ENCODE results near the gene MTERF4.

MTERF4 gene

GRCh38 chr2:241088791-241089732, 13.0 kb downstream of the MTERF4 start:
- no peak for DNase-seq
- Histone ChIP-seq H3K4me3 (ENCODE audit: low read length) (no peak overlapping the region), H3K36me3 (replicated peaks; ENCODE audit: insufficient read depth, low read length) (no peaks in the 10 kb centered on the region), H2AFZ (ENCODE audit: low read length) (no peak overlapping the region), H4K20me1 (ENCODE audit: insufficient read depth, low read length) (no peaks in the 10 kb centered on the region), H3F3A (ENCODE audit: insufficient read depth, low read length) (no peaks in the 10 kb centered on the region), H3K79me2 (ENCODE audit: low read length) (no peaks in the 10 kb centered on the region), H3K4me2 (ENCODE audit: low read depth, low read length) (no peak overlapping the region), H3K4me1 (ENCODE audit: low read length) (no peaks in the 10 kb centered on the region), H3K9me3 (replicated peaks; ENCODE audit: insufficient read depth, low read length) (no peaks in the 10 kb centered on the region), H3K9ac (ENCODE audit: low read length) (no peak overlapping the region), H3K27ac (ENCODE audit: low read length) (no peak overlapping the region), H3K9me2 (replicated peaks; ENCODE audit: insufficient read depth, low read length) (no peaks in the 10 kb centered on the region), H3K27me3 (replicated peaks; ENCODE audit: insufficient read depth, low read length) (no peaks in the 10 kb centered on the region)
- TF ChIP-seq EZH2phosphoT487 (IDR thresholded peaks at IDR 0.05; ENCODE audit: low read length) (no peak), CTCF (IDR thresholded peaks at IDR 0.05; ENCODE audit: low read length) (no peak), EZH2 (optimal IDR thresholded peaks at IDR 0.05; ENCODE audit: low read depth, low read length) (no peak)

DNA sequence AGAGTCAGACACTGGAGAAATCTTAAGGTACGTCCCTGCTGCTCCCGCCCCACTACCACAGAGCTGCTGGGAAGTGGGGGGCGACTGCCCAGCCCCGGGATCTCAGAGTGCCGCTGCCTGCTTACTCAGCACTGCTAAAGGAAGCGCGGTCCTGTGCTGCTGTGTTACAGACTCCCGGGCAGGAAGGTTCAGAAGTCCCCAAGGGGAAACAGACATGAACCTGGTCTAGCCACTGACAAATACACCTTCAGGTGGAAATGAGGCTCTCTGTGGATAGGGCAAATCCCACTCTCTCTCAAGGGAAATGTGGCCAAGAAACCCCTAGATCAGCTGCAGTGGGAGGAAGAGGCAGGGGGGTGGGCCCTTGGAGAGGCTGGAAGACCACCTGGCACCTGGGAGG, 13.7 kb downstream of the MTERF4 start:
- Histone ChIP-seq H4K20me1 (ENCODE audit: insufficient read depth, low read length) (no peaks in the 10 kb centered on the region), H3K4me1 (ENCODE audit: low read length) (no peaks in the 10 kb centered on the region), H3K27me3 (replicated peaks; ENCODE audit: insufficient read depth, low read length) (no peaks in the 10 kb centered on the region), H3K79me2 (ENCODE audit: low read length) (no peaks in the 10 kb centered on the region), H3K4me3 (ENCODE audit: low read length) (no peak overlapping the region), H3K4me2 (ENCODE audit: low read depth, low read length) (no peak overlapping the region), H3K9me3 (replicated peaks; ENCODE audit: insufficient read depth, low read length) (no peaks in the 10 kb centered on the region), H3F3A (ENCODE audit: insufficient read depth, low read length) (no peaks in the 10 kb centered on the region), H3K36me3 (replicated peaks; ENCODE audit: insufficient read depth, low read length) (no peaks in the 10 kb centered on the region), H3K9ac (ENCODE audit: low read length) (no peak overlapping the region), H2AFZ (ENCODE audit: low read length) (no peak overlapping the region), H3K9me2 (replicated peaks; ENCODE audit: insufficient read depth, low read length) (no peaks in the 10 kb centered on the region), H3K27ac (ENCODE audit: low read length) (no peak overlapping the region)
- DNase-seq: no peak
- no peak for TF ChIP-seq CTCF (IDR thresholded peaks at IDR 0.05; ENCODE audit: low read length)
- TF ChIP-seq EZH2 (optimal IDR thresholded peaks at IDR 0.05; ENCODE audit: low read depth, low read length): no peak
- TF ChIP-seq EZH2phosphoT487 (IDR thresholded peaks at IDR 0.05; ENCODE audit: low read length): no peak

- Histone ChIP-seq H3K4me2 (ENCODE audit: low read depth, low read length) (no peak overlapping the region), H3F3A (ENCODE audit: insufficient read depth, low read length) (no peaks in the 10 kb centered on the region), H4K20me1 (ENCODE audit: insufficient read depth, low read length) (no peaks in the 10 kb centered on the region), H3K4me3 (ENCODE audit: low read length) (no peak overlapping the region), H2AFZ (ENCODE audit: low read length) (no peak overlapping the region), H3K27ac (ENCODE audit: low read length) (no peak overlapping the region), H3K36me3 (replicated peaks; ENCODE audit: insufficient read depth, low read length) (no peaks in the 10 kb centered on the region), H3K79me2 (ENCODE audit: low read length) (no peaks in the 10 kb centered on the region), H3K4me1 (ENCODE audit: low read length) (no peaks in the 10 kb centered on the region), H3K27me3 (replicated peaks; ENCODE audit: insufficient read depth, low read length) (no peaks in the 10 kb centered on the region), H3K9me3 (replicated peaks; ENCODE audit: insufficient read depth, low read length) (no peaks in the 10 kb centered on the region), H3K9ac (ENCODE audit: low read length) (no peak overlapping the region), H3K9me2 (replicated peaks; ENCODE audit: insufficient read depth, low read length) (no peaks in the 10 kb centered on the region)
- TF ChIP-seq CTCF (IDR thresholded peaks at IDR 0.05; ENCODE audit: low read length) (no peak), EZH2phosphoT487 (IDR thresholded peaks at IDR 0.05; ENCODE audit: low read length) (no peak), EZH2 (optimal IDR thresholded peaks at IDR 0.05; ENCODE audit: low read depth, low read length) (no peak)
- no peak for DNase-seq
Measured at GRCh38 chr2:241087420-241088268, 14.4 kb downstream of the MTERF4 start.

Data from MM.1S (cell line).